NCI-H2107 (cell line): ENCODE results near the gene RPL39L.
"Not testable (repeated sequence)": the region's sequence is repeated elsewhere in the genome, so short reads cannot be mapped to it uniquely, and the experiment has no call there.

ENCODE experiments used
- DNase-seq: peaks from one replicate; lab custom pipeline; 2025; lab: John Stamatoyannopoulos, UW

The RPL39L gene

DNA sequence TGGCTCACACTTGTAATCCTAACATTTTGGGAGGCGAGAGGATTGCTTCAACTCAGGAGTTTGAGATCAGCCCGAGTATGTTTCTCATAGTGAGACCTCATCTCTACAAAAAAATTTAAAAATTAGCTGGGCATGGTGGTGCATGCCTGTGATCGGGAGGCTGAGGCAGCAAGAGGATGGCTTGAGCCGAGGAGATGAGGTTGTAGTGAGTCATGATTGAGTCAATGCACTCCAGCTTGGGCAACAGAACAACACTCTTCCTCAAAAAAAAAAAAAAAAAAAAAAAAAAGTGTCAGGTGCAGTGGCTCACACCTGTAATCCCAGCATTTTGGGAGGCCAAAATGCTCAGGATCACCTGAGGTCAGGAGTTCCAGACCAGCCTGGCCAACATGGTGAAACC lies 2.4 kb downstream of the RPL39L start:
- DNase-seq = no peak

DNA sequence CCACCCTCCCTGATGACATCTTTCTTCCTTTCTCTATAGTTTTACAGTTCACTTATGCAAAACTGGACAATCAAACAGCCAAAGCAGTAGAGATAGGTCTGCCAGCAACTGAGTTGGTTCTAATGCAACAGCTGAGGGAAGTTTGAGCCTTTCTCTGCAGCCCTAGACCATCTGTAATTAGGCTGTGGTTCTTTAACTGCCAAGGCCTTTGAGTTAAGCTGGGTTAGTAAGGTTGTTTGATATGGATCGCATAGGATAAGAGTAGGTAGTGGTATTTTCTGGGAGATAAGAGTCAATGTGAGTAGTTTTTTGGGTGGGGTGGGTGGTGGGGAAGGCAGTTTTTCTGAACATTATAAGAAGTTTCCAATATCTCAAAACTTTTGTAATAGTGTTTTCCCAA lies 3.0 kb downstream of the RPL39L start:
- no peak for DNase-seq

DNA sequence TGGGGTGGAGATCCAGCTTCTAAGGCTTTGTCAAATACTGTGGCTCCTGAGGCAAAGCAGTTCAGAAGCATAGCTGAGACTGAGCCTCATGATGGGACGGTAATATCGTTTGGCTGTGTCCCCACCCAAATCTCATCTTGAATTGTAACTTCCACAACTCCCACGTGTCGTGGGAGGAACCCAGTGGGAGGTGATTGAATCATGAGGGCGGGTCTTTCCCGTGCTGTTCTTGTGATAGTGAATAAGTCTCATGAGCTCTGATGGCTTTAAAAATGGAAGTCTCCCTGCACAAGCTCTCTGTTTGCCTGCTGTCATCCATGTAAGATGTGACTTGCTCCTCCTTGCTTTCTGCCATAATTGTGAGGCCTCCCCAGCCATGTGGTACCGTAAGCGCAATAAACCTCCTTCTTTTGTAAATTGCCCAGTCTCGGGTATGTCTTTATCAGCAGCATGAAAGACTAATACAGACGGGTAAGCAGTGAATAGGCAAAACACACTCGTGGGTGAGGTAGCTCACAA lies 4.1 kb downstream of the RPL39L start:
- DNase-seq = not testable (repeated sequence)

DNA sequence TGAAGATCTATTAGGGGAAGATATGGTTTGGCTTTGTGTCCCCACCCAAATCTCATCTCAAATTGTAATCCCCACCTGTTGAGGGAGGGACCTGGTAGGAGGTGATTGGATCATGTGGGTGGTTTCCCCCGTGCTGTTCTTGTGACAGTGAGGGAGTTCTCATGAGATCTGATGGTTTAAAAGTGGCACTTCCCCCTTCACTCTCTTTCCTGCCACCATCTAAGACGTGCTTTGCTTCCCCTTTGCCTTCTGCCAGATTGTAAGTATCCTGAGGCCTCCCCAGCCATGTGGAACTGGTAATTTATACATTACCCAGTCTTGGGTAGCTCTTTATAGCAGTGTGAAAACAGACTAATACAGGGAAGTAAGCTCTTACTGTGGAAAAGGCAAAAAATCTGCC lies 6.1 kb downstream of the RPL39L start:
- DNase-seq = not testable (repeated sequence)

DNA sequence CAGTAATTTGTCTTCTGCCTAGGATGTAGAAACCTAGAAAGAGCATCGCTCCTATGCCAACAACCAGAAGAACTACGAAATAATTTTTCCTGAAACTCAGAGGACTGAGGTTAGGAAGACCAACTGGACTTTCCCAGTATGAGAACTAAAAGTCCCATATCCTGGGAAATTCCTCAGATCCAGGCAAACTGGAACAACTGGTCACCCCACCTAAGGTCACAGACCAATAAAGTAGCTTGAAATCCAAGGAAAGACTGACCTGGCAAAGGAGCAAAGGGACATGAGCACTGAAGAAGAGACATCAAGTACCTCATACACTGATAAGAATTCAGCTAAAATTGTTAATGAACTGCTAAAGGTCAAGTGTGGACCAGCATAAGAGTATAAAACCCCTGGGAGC lies 6.6 kb downstream of the RPL39L start:
- no peak for DNase-seq

DNA sequence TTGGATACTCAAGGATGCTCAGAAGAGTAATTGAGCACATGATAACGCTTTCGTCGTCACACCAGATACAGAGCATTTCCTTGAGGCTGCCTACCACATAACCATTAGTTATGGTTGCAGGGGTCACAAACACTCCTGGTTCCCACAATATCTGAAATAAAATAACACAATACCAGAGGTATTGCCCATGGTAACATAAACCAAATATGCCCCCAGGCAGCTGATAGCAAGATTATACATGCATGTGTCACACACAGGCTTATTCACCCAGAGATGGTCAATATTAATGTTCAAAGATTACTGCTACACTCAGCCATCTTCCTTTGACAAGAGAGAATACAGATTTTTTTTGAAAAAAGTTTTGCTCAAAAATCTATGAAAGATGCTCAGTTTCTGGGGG lies 7.3 kb downstream of the RPL39L start:
- no peak for DNase-seq

DNA sequence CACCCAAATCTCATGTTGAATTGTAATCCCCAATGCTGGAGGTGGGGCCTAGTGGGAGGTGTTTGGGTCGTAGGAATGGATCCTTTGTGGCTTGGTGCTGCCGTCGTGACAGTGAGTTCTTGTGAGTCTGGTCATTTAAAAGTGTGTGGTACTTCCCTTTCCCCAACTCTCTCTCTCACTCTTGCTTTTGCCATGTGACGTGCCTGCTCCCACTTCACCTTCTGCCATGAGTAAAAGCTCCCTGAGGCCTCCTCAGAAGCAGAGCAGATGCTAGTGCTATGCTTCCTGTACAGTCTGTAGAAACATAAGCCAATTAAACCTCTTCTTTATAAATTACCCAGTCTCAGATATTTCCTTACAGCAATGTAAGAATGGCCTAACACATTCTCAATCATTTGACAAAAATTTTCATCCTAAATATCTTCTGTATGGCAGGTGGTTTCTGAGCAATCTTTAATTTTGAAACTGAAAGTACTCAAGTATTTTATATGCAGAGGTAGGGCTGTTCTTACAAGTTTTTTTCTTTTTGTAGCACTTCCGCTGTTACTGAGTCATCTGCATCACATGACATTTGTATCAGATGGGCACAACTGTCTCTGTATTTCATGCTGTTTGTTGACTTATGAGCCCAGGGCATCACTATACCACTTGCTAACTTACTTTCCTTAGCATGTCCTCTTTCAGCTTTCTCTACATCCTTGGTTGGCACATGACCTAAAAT lies 8.8 kb downstream of the RPL39L start:
- DNase-seq = no peak

DNA sequence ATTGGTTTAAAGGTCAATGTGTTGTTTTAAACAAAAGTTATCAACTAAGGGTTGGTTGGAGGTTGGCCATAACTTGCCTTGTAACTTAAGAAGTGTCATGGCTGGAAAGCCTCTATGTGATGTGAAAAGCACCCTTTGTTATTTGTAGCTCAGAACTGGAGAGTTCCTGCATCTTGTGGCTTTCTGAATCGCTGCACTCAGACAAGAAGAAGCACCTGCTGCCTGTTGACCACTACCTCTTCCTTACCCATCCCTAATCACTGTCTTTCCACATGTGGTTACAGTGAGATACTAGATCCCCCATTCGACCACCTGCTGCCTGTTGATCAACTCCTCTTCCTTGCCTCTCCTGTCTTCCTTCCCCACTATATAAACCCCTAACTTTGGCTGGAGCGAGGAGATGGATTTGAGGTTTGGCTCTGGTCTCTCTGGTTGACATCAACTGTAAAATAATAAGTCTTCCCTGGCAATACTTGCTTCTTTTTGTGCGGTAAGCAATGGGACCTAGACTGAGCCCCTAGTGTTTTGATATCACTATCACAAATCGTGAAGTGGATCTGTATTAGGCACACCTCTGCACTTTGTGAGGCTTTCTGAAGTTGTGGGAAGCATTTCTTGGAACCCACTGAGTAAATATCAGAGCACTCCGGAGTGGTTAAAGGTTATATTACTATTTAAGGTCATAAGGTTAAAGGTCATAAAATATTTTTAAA lies 13.8 kb downstream of the RPL39L start:
- no peak for DNase-seq

DNA sequence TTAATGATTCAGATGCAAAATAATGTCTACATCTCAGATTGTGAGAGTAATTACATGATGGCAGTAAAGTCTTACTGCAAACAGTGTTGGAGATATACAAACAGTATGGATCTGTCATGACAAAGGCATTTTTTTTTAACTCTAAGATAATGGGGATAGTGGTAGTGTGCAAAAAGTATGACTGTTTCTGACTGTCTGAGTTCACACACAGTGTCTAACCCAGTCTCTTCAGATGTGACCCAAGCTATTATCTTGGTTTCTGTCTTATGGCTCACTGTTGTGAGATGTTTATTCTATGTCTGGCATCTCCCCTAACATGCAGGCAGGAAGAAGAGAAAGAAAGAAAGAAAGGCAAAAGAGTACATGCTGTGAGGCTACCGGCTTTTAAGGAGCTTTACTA lies 17.0 kb downstream of the RPL39L start:
- DNase-seq = no peak

DNA sequence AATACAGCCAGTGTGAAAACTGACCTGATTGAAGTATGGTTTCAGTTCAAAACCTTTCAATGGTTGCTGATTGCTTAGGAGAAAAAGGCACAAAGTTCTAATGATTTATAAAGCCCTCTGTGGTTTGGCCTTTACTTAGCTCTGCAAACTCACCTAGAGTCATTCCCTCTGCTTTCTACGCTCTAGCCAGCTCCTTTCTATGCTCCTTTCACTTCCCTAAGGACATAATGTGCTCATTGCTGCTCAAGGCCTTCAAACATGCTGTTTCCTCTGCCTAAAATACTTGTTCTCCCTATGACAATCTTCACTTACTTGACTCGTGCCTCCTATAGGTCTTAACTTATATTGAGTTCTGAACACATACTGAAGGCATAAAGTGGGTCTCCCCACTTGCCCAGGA lies 19.0 kb downstream of the RPL39L start:
- DNase-seq = no peak

DNA sequence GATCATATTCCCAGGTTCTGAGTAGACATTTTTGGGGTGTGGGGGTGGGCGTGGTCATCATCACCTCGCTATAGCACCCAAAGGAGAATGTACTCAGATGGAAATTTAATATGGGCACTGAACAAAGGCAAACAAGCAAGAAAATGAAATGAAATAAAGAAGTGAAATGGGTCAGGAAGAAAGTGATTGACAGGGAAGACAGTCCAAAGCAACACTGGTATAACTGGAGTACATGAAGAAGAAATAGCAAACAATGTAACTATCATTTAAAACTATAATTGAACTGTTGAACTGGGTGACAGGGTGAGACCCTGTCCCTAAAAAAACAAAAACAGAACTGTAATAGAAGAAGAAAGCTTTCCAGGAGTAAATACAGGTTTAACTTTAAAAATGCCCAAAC lies 24.8 kb downstream of the RPL39L start:
- no peak for DNase-seq

DNA sequence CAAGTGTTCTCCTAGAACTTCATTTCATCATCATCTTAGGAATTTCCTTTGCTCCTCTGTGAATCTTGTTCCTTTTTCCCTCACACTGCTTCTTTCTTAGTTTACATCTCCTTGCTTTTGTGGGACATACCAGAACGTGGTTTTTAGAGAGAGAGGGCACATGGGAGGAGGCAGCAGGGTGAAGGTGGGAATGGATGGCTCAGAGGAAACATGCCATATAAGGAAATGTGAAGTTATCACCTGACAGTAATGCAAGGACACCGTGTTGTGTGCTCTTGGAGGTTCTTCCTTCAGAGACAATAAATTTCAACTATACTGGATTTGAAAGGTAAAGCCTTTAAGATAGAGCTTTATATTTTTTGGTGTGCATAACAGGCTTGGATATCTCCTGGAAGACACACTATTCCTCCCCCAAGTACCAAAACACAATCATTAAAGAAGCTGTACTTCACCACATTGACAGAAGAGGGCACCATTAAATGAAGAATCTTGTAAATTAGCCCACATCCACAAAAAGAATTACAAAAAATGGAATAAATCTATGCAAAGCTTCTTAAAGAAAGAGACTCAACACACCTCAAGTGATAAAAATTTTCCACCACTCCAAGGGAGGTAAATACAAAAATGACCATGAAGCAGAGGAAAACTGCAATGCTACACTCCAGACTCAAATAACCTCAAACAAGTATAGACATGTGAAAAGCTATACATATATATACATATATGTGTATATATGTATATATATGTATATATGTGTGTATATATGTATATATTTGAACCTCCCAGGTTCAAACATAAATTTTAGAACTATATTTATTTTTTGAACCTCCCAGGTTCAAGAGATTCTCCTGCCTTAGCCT lies 26.1 kb downstream of the RPL39L start:
- DNase-seq = no peak

DNA sequence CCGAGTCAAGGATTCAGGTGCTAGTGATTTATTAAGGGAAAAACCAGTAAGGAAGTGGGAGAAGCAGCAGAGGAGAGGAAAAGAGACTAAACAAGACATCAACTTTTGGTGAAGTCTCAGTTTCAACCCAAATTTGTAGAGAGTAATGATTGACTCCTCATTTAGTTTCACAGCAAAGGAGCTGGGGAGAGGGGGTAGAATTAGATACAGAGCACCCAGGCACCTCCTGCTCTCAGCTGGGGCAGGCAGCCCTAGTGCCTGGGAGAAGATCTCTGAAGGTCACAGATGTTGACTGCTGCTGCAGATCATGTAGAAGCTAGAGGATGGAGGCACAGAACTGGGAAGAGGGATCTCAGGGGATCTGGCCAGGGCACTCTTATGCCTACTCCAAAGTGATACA lies 29.1 kb downstream of the RPL39L start:
- DNase-seq = no peak

DNA sequence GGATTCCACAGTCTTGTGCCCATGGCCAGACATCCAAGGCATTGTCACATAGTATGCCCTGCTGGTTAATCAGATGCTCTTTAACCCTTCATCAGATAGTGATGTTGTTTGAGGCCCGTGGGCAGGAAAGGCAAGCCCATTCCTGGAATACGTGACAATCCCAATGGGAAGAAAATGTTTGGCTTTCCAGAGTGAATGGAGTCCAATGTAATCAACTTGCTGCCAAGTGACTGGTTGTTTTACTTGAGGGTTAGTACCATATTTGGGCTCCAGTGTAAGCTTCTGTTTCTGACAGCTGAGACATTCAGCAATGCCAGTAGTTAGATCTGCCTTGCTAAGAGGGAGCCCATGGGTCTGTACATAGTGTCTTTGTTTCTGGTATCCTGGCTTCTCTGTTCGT lies 31.3 kb downstream of the RPL39L start:
- DNase-seq = no peak

DNA sequence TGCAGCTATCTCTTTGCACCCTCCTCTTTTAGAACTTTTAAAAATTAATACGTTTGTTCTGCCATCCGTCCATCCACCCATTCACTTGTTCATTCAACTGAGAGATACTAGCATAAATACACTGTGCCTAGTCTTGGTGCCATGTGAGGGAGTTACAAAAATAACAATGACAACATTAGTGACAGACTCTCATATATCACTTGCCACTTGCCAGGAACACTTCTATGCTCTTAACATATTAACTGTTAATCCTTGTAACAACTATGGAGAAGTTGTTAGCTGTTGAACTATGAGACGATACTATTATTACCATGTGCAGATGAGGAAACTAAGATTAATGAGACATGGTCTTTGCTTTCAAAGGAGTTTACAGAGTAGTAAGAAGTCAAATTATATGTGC lies 33.6 kb downstream of the RPL39L start:
- no peak for DNase-seq

DNA sequence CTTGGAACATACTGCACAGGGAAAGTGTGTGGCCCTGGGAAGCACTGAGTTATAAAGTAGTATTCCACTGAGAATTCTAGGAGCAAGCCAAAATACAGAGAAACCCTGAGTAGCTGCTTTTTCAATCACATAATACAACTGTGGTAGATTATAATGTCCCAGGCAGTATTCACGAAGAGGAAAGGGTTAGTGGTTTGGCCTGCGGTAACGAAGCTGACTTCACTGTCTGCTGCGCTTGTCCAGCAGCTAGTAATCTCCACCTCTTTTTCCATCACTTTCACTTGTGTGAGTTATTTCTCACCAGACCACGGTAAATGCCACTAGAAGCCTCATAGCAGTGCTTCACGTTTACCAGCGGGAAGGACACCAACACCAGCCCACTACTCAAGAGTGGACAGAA lies 34.4 kb downstream of the RPL39L start:
- no peak for DNase-seq

DNA sequence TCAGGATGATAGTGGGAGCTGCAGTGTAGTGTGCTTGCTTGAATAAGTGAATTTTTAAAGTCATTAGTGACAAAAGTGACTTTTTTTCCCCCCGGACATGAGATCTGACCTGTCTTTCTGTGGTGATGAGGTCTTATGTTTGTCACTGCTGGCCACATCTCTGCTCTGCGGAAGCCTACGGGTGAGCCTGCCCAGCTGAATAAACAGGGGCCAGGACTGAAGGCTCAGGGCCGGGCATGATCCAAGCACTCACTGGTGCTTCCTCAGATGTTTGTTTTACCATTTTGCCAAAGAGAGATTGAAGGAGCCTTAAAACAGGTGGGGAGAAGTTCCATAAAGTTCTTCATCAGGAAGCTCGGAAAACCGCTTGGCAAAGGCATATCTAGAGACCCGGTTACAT lies 35.0 kb downstream of the RPL39L start:
- no peak for DNase-seq

DNA sequence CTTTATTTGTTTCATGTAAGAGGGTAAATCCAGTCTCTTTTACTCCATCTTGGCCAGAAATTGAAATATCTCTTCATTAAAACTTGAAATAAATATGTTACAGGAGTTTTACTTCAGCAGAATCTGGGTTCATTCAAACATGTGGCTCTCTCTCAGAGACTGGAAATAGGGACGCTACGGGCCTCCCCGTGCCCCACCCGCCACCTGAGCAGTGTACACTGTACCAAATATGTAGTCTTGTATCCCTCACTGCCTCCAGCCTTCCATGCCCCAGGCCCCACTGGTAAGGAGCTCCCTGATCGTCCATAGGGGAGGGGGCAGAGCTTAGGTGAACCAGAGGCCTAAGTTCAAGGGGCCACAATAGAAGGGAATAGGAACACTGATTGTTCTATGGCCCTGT lies 36.0 kb downstream of the RPL39L start:
- no peak for DNase-seq

DNA sequence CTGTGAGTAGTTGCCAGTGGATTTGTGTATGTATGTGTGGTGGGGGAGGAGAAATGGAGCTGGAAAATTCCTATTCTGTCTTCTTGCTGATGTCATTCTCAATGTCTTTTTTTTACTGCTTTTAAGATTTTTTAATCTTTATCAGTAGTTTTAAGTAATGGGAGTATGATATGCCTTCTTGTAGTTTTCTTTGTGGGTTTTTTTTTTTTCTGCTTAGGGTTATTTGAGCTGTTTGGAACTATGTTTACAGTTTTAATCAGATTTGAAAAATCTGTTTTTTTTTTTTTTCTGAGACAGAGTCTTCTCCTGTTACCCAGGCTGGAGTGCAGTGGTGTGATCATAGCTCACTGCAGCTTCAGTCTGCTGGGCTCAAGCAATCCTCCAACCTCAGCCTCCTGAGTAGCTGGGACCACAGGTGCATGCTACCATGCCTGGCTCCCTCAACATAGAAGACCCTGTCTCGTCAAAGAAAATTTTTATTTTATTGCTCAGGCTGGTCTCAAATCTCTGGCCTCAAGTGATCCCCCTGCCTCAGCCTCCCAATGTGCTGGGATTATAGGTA lies 37.1 kb downstream of the RPL39L start:
- DNase-seq = no peak

DNA sequence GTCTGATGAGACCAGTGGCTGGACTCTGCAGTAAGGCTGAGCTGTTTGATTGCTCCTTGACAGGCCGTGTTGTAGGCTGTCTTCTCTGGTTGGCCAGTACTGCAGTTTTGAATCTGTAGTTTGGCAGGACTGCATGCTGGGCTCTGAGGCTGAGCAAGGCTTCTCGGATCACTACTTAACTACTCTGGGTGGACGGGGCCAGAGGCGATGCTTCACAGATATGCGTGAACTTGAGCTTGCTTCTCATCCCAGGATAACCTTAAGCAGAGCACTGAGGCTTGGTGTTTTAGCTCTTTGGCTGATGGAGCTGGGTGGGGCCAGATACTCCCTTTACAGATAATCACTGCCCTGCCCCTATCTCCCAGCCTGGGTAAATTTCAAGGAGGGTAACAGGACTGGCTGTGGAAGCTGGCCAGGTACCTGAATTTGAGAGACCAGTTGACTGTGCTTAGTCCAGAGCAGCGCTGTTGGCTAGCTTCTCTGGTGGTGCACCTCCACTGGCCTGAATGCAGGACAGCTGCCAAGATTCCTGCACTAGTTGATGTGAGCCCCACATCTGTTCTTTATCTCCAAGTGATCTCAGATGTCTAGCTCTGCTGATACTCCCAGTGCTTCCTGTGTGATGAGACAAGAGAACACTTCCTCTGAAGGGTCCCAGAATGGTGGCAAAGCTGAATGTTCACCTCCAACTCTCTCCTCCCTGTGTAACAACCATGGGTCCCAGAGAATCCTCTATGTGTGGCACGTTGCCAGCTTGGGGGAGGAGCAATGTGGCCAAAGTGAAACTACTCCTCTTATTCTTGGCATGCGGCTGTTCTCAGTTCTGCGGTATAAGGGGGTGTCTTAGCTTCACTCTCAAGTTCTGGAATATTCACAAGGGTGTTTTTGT lies 37.9 kb downstream of the RPL39L start:
- DNase-seq = no peak

DNA sequence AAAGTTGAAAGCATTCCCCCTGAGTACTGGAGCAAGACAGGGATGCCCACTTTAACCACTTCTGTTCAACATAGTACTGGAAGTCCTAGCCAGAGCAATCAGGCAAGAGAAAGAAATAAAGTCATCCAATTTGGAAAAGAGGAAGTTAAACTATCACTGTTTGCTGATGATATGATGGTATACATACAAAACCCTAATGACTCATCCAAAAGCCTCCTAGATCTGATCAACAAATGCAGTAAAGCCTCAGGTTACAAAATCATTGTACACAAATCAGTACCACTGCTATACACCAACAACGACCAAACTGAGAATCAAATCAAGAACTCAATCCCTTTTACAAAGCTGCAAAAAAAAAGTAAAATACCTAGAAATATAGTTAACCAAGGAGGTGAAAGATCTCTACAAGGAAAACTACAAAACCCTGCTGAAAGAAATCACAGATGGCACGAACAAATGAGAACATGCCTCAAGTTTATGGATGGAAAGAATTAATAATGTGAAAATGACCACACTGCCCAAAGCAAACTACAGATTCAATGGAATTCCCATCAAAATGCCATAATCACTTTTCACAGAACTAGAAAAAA lies 40.3 kb downstream of the RPL39L start:
- DNase-seq = no peak
